ENCODE results near the gene BORCS5.

GRCh38 chr12:12441429-12441807, 84.5 kb downstream of the BORCS5 start:
- TF ChIP-seq CTCF (IDR thresholded peaks at IDR 0.05): no peak
- TF ChIP-seq POLR2A (IDR thresholded peaks at IDR 0.05): no peak
